HepG2 (cell line): ENCODE results near the gene GABRB1.

Experiments used
- BHLHE40 ChIP-seq: IDR thresholded peaks from 2 replicates; pipeline ENCODE4 v1.6.1; 2011; ENCODE audit warnings: low read length, improper control_type of control experiment
- CREB3 ChIP-seq: sonication (generic); formaldehyde crosslinking; IDR thresholded peaks from 2 replicates; pipeline ENCODE4 v1.5.0; 2020; ENCODE audit warnings: missing genetic modification reagents
- CTCF ChIP-seq: sonication (generic); formaldehyde crosslinking; IDR thresholded peaks from 2 replicates; pipeline ENCODE4 v1.5.0; 2020; ENCODE audit warnings: mild to moderate bottlenecking, missing genetic modification reagents, moderate library complexity
- HCFC1 ChIP-seq: fragments of 150-350 bp; IDR thresholded peaks from 2 replicates; pipeline ENCODE4 v1.6.1; 2014; ENCODE audit warnings: low read depth, low read length
- TBP ChIP-seq: sonication (generic); formaldehyde crosslinking; IDR thresholded peaks from 2 replicates; pipeline ENCODE4 v1.5.0; 2020; ENCODE audit warnings: missing genetic modification reagents
- ZNF639 ChIP-seq: conservative IDR thresholded peaks from 2 replicates; pipeline ENCODE4 v1.6.1; 2018; ENCODE audit warnings: missing genetic modification reagents
- TF ChIP-seq, protein P1 (sequence below): sonication (generic); formaldehyde crosslinking; IDR thresholded peaks from 2 replicates; pipeline ENCODE4 v1.5.1; 2020; ENCODE audit warnings: mild to moderate bottlenecking, missing genetic modification reagents, moderate library complexity

- TF ChIP-seq ZNF639 (CRISPR knock-in tag) (no peak), CTCF (CRISPR knock-in tag) (no peak), TBP (CRISPR knock-in tag) (no peak), BHLHE40 (no peak), HCFC1 (no peak), CREB3 (CRISPR knock-in tag) (no peak)
- TF ChIP-seq, protein P1, sequence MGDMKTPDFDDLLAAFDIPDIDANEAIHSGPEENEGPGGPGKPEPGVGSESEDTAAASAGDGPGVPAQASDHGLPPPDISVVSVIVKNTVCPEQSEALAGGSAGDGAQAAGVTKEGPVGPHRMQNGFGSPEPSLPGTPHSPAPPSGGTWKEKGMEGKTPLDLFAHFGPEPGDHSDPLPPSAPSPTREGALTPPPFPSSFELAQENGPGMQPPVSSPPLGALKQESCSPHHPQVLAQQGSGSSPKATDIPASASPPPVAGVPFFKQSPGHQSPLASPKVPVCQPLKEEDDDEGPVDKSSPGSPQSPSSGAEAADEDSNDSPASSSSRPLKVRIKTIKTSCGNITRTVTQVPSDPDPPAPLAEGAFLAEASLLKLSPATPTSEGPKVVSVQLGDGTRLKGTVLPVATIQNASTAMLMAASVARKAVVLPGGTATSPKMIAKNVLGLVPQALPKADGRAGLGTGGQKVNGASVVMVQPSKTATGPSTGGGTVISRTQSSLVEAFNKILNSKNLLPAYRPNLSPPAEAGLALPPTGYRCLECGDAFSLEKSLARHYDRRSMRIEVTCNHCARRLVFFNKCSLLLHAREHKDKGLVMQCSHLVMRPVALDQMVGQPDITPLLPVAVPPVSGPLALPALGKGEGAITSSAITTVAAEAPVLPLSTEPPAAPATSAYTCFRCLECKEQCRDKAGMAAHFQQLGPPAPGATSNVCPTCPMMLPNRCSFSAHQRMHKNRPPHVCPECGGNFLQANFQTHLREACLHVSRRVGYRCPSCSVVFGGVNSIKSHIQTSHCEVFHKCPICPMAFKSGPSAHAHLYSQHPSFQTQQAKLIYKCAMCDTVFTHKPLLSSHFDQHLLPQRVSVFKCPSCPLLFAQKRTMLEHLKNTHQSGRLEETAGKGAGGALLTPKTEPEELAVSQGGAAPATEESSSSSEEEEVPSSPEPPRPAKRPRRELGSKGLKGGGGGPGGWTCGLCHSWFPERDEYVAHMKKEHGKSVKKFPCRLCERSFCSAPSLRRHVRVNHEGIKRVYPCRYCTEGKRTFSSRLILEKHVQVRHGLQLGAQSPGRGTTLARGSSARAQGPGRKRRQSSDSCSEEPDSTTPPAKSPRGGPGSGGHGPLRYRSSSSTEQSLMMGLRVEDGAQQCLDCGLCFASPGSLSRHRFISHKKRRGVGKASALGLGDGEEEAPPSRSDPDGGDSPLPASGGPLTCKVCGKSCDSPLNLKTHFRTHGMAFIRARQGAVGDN (CRISPR knock-in tag), result no peak
Observed at GRCh38 chr4:47073647-47074046, 42.3 kb downstream of the GABRB1 start.
